PC-3 (cell line): ENCODE data around the gene DPY19L3.

Experiments
- CTCF ChIP-seq: fragments of 300-600 bp; sonication (generic); conservative IDR thresholded peaks from 2 replicates; pipeline ENCODE4 v1.5.1; 2017; ENCODE audit warnings: antibody characterized with exemption, low read depth, mild to moderate bottlenecking, low read length
- EZH2 ChIP-seq: fragments of 300-600 bp; sonication (generic); IDR thresholded peaks from one replicate; pipeline ENCODE4 v1.6.1; 2017; ENCODE audit warnings: antibody characterized with exemption, mild to moderate bottlenecking, low read length; ENCODE audit not compliant: unreplicated experiment
- EZH2phosphoT487 ChIP-seq: fragments of 300-600 bp; sonication (generic); IDR thresholded peaks from 2 replicates; pipeline ENCODE4 v1.6.1; 2018; ENCODE audit warnings: mild to moderate bottlenecking, antibody characterized with exemption, low read length, borderline replicate concordance

- TF ChIP-seq CTCF: no peak
- no peak for TF ChIP-seq EZH2
- TF ChIP-seq EZH2phosphoT487: no peak
These were observed 31.5 kb downstream of the DPY19L3 start for GRCh38 chr19:32437096-32437495.
